Gastrocnemius medialis (tissue), 4 donors: ENCODE results near the gene PKNOX2. TPM values are rescaled to one million over a fixed set of nuclear protein-coding genes. Genes with fewer than 3 reads are reported as not detected.

ENCODE experiments used
- ATAC-seq, 2 donors: fragments of 150-250 bp; one replicate each; pipeline ENCODE4 v1.9.1; 2016
- DNase-seq, 2 donors: peaks; one replicate each; pipeline ENCODE4 v3.0.0-alpha.2; 2019
- H3K27ac ChIP-seq, 4 donors: fragments of 200-600 bp; sonication (generic); 1 replicate in 1 of 4; 2 replicates in 3 of 4; pipeline ENCODE4 v1.5.1; 2016 to 2018; ENCODE audit warnings: mild to moderate bottlenecking in 2 of 4, moderate library complexity in 1 of 4
- H3K27me3 ChIP-seq, 3 donors: fragments of 200-600 bp; sonication (generic) in 2 of 3; 1 replicate in 1 of 3; 2 replicates in 2 of 3; pipeline versions ENCODE4 v1.5.1 to v1.6.0; 2016 to 2019; ENCODE audit warnings: mild to moderate bottlenecking in 1 of 3, moderate library complexity in 1 of 3
- H3K36me3 ChIP-seq, 2 donors: fragments of 200-600 bp; sonication (generic) in 1 of 2; one replicate each; pipeline ENCODE4 v1.5.1; 2017 to 2018
- H3K4me1 ChIP-seq, 2 donors: fragments of 200-600 bp; sonication (generic) in 1 of 2; one replicate each; pipeline ENCODE4 v1.5.1; 2016 to 2017; ENCODE audit warnings: mild to moderate bottlenecking in 2 of 2
- H3K4me3 ChIP-seq, 4 donors: fragments of 200-600 bp; sonication (generic) in 3 of 4; 1 replicate in 1 of 4; 2 replicates in 3 of 4; pipeline ENCODE4 v1.5.1; 2016 to 2019; ENCODE audit warnings: mild to moderate bottlenecking in 2 of 4
- H3K9me3 ChIP-seq, 3 donors: fragments of 200-600 bp; sonication (generic) in 2 of 3; 1 replicate in 1 of 3; 2 replicates in 2 of 3; pipeline ENCODE4 v1.5.1; 2016 to 2019
- POLR2A ChIP-seq, 2 donors: fragments of 450-650 bp; IDR thresholded peaks; one replicate each; pipeline ENCODE4 v1.6.1; 2017; ENCODE audit warnings: antibody characterized with exemption in 2 of 2, mild to moderate bottlenecking in 2 of 2, moderate library complexity in 2 of 2
- in situ Hi-C, 4 donors: fragments of 200-750 bp; cut with MboI; loops; one replicate each; pipeline versions ENCODE4 v1.15.0 to v1.8.0; 2017; ENCODE audit warnings: low sequenced_read_pairs in 4 of 4
- intact Hi-C: fragments of 100-400 bp; cut with DNase I; formaldehyde crosslinking; loops from one replicate; pipeline ENCODE4 v1.15.1; 2023; ENCODE audit warnings: low total_unique reads
- total RNA-seq, 4 donors: library from RNA; depleted of rRNA; stranded (reverse); fragments of >200 nt; gene quantifications; one replicate each; pipeline versions ENCODE4 v1.1.0 to v1.2.3, GENCODE V29; 2016
- TF ChIP-seq, protein P1 (sequence below), 5 experiments: fragments of 450-650 bp in 3 of 5; fragments of 200-600 bp in 2 of 5; sonication (generic) in 2 of 5; IDR thresholded peaks in 4 of 5; conservative IDR thresholded peaks in 1 of 5; 1 replicate in 4 of 5; 2 replicates in 1 of 5; pipeline ENCODE4 v1.5.1; 2016 to 2019; ENCODE audit warnings: antibody characterized with exemption in 5 of 5, mild to moderate bottlenecking in 3 of 5, moderate library complexity in 3 of 5

The PKNOX2 gene
- total RNA-seq, 4 donors from 2014 or later, result 3.7 to 11.7 (median 6.0) TPM

- Histone ChIP-seq H3K9me3 (no peaks in the 10 kb centered on the region), H3K27ac (no peak overlapping the region), H3K27me3 (no peaks in the 10 kb centered on the region), H3K4me3 (no peak overlapping the region), H3K36me3 (no peaks in the 10 kb centered on the region), H3K4me1 (no peaks in the 10 kb centered on the region)
- DNase-seq, result no peak
- in situ Hi-C loops, result no loop called here
- no peak for TF ChIP-seq POLR2A (IDR thresholded peaks at IDR 0.05)
- TF ChIP-seq, protein P1, sequence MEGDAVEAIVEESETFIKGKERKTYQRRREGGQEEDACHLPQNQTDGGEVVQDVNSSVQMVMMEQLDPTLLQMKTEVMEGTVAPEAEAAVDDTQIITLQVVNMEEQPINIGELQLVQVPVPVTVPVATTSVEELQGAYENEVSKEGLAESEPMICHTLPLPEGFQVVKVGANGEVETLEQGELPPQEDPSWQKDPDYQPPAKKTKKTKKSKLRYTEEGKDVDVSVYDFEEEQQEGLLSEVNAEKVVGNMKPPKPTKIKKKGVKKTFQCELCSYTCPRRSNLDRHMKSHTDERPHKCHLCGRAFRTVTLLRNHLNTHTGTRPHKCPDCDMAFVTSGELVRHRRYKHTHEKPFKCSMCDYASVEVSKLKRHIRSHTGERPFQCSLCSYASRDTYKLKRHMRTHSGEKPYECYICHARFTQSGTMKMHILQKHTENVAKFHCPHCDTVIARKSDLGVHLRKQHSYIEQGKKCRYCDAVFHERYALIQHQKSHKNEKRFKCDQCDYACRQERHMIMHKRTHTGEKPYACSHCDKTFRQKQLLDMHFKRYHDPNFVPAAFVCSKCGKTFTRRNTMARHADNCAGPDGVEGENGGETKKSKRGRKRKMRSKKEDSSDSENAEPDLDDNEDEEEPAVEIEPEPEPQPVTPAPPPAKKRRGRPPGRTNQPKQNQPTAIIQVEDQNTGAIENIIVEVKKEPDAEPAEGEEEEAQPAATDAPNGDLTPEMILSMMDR (IDR thresholded peaks at IDR 0.05 in 4 of 5, conservative IDR thresholded peaks at IDR 0.05 in 1 of 5), result no peak
- intact Hi-C loops, result loop anchor here (5.0 kb wide), 1 partner anchor 489 kb away; no protein-coding TSS in a partner anchor
- no peak for ATAC-seq
Measured at GRCh38 chr11:125451400-125452124, 287.0 kb downstream of the PKNOX2 start.

DNA sequence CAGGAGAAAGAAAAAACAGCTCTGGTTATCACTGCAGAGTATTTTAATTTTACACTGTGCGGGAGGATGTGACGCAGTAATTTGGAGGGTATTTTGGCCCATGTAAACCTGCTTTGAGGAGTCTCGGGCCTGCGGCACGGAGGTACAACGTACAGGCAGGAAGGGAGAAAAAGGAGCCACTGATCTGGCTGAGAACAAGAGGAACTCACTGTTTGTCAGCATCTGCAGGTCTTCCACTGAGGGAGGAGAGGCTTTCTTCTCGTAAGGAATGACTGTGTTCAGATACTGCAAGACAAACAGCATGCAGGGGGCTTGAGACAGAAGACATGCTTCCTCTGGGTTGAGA is 287.5 kb downstream of the PKNOX2 start:
- TF ChIP-seq POLR2A (IDR thresholded peaks at IDR 0.05), result no peak
- TF ChIP-seq, protein P1 (IDR thresholded peaks at IDR 0.05 in 4 of 5, conservative IDR thresholded peaks at IDR 0.05 in 1 of 5), result no peak
- Histone ChIP-seq H3K4me1 (no peaks in the 10 kb centered on the region), H3K36me3 (no peaks in the 10 kb centered on the region), H3K27me3 (no peaks in the 10 kb centered on the region), H3K4me3 (no peak overlapping the region), H3K27ac (no peak overlapping the region), H3K9me3 (no peaks in the 10 kb centered on the region)
- DNase-seq, result no peak
- intact Hi-C loops (loop anchor here (5.0 kb wide), 1 partner anchor 490 kb away; no protein-coding TSS in a partner anchor), in situ Hi-C loops (no loop called here)
- ATAC-seq, result no peak

- H3K4me1 ChIP-seq, result peaks cover 6 to 9% of the 10 kb centered on the region in 2 donors
- H3K27ac ChIP-seq, result no peak overlapping the region
- no peak for DNase-seq
- ATAC-seq, result no peak
- no peaks in the 10 kb centered on the region for H3K36me3 ChIP-seq
- H3K9me3 ChIP-seq, result no peaks in the 10 kb centered on the region
- H3K4me3 ChIP-seq, result no peak overlapping the region
- no peak for TF ChIP-seq POLR2A (IDR thresholded peaks at IDR 0.05)
- TF ChIP-seq, protein P1 (IDR thresholded peaks at IDR 0.05 in 4 of 5, conservative IDR thresholded peaks at IDR 0.05 in 1 of 5), result no peak
- in situ Hi-C loops (no loop called here), intact Hi-C loops (loop anchor here (5.0 kb wide), 1 partner anchor 492 kb away; no protein-coding TSS in a partner anchor)
- no peaks in the 10 kb centered on the region for H3K27me3 ChIP-seq
Measured at GRCh38 chr11:125454047-125454446, 289.5 kb downstream of the PKNOX2 start.

- Histone ChIP-seq H3K36me3 (no peaks in the 10 kb centered on the region), H3K27ac (no peak overlapping the region), H3K4me3 (no peak overlapping the region), H3K27me3 (no peaks in the 10 kb centered on the region), H3K9me3 (no peaks in the 10 kb centered on the region), H3K4me1 (peaks cover 6 to 9% of the 10 kb centered on the region in 2 donors)
- intact Hi-C loops (no loop called here), in situ Hi-C loops (no loop called here)
- DNase-seq (no peak), ATAC-seq (no peak)
- TF ChIP-seq, protein P1 (IDR thresholded peaks at IDR 0.05 in 4 of 5, conservative IDR thresholded peaks at IDR 0.05 in 1 of 5), result no peak
- TF ChIP-seq POLR2A (IDR thresholded peaks at IDR 0.05), result no peak
Measured at GRCh38 chr11:125455851-125456250, 291.3 kb downstream of the PKNOX2 start.
